GM12874 (cell line): ENCODE measurements around the gene CDH12.

Experiments
- CTCF ChIP-seq: IDR thresholded peaks from 2 replicates; pipeline ENCODE4 v1.5.1; 2011; ENCODE audit warnings: low read depth, mild to moderate bottlenecking, control low read depth, low read length, moderate library complexity; ENCODE audit not compliant: insufficient read depth

CDH12 gene

GRCh38 chr5:22887566-22887965 is 34.4 kb upstream of the CDH12 start:
- no peak for TF ChIP-seq CTCF

GRCh38 chr5:22855824-22856223 is 2.7 kb upstream of the CDH12 start:
- no peak for TF ChIP-seq CTCF

GRCh38 chr5:22850981-22851380 is 2.2 kb downstream of the CDH12 start:
- TF ChIP-seq CTCF, result no peak

GRCh38 chr5:22846693-22847092 is 6.5 kb downstream of the CDH12 start:
- no peak for TF ChIP-seq CTCF

GRCh38 chr5:22844636-22845035 is 8.5 kb downstream of the CDH12 start:
- TF ChIP-seq CTCF, result no peak

GRCh38 chr5:22844155-22844554 is 9.0 kb downstream of the CDH12 start:
- TF ChIP-seq CTCF, result no peak

- no peak for TF ChIP-seq CTCF
Measured at GRCh38 chr5:22842574-22842973, 10.6 kb downstream of the CDH12 start.

- no peak for TF ChIP-seq CTCF
Measured at GRCh38 chr5:22837803-22838202, 15.3 kb downstream of the CDH12 start.
